Measurements from ENCODE around the gene CPPED1. TPM values are rescaled to one million over a fixed set of nuclear protein-coding genes. Genes with fewer than 3 reads are reported as not detected.
A peak's percentile ranks its signal among the peaks of the same experiment; 100 is the strongest.

Gene CPPED1
- total and polyA plus RNA-seq, 2 donors (not counting 1 experiment from before 2014, with no cell fraction given) = 7.4 to 19.8 TPM

DNA sequence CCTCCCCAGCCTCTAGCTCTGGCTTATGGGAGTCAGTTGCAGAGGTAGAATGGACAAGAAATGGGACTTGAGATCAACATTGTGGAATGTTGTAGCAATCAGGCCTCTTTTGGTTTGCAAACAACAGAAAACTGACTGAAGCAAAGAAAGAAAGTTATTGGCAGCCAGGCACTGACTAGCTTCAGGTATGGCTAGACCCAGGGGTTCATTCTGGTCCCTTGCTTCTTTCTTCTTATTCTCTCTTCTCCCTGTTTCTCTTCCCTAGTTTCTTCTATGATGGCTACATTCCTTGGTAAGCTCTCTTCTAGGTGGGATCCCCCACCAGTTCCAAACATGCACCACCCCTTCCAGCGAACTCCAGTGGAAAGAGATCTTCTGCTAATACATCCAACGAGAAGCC, 154.3 kb downstream of the CPPED1 start:
- H3K4me2 ChIP-seq (ENCODE audit: extremely low read depth, insufficient read depth, low read length) = no peak overlapping the region
- no peak for DNase-seq (ENCODE audit: low read depth in 2 of 2)
- H3K9me3 ChIP-seq (ENCODE audit: control insufficient read depth, insufficient read depth, low read depth, low read length) = no peaks in the 10 kb centered on the region
- no peaks in the 10 kb centered on the region for H3K4me1 ChIP-seq (ENCODE audit: control insufficient read depth, extremely low read depth, insufficient read depth, low read length)
- H2AFZ ChIP-seq (ENCODE audit: low read length) = no peak overlapping the region
- H3K27me3 ChIP-seq (ENCODE audit: control insufficient read depth, insufficient read depth, low read length) = no peaks in the 10 kb centered on the region
- no peaks in the 10 kb centered on the region for H4K20me1 ChIP-seq (ENCODE audit: control insufficient read depth, extremely low read depth, insufficient read depth, low read length)
- H3K4me3 ChIP-seq (replicated peaks in 1 of 4; ENCODE audit: control extremely low read depth in 1 of 4, insufficient read depth in 1 of 4, low read depth in 3 of 4, low read length in 4 of 4) = no peak overlapping the region
- no peak overlapping the region for H3K27ac ChIP-seq (ENCODE audit: insufficient read depth, low read length)
- H3K9ac ChIP-seq (ENCODE audit: insufficient read depth, low read length) = no peak overlapping the region
- TF ChIP-seq CTCF (conservative IDR thresholded peaks at IDR 0.05 in 1 of 2, IDR thresholded peaks at IDR 0.05 in 1 of 2; ENCODE audit: low read depth in 1 of 2, low read length in 2 of 2) (no peak), EZH2 (IDR thresholded peaks at IDR 0.05; ENCODE audit: low read length, missing control alignments) (no peak)
- H3K79me2 ChIP-seq (ENCODE audit: control insufficient read depth, insufficient read depth, low read length) = no peaks in the 10 kb centered on the region
- H3K36me3 ChIP-seq (ENCODE audit: control insufficient read depth, insufficient read depth, low read length) = no peaks in the 10 kb centered on the region

- Histone ChIP-seq H3K4me2 (ENCODE audit: extremely low read depth, insufficient read depth, low read length) (no peak overlapping the region), H3K27ac (ENCODE audit: insufficient read depth, low read length) (no peak overlapping the region), H3K9ac (ENCODE audit: insufficient read depth, low read length) (no peak overlapping the region), H3K36me3 (ENCODE audit: control insufficient read depth, insufficient read depth, low read length) (no peaks in the 10 kb centered on the region), H3K4me1 (ENCODE audit: control insufficient read depth, extremely low read depth, insufficient read depth, low read length) (no peaks in the 10 kb centered on the region), H4K20me1 (ENCODE audit: control insufficient read depth, extremely low read depth, insufficient read depth, low read length) (no peaks in the 10 kb centered on the region), H3K27me3 (ENCODE audit: control insufficient read depth, insufficient read depth, low read length) (no peaks in the 10 kb centered on the region), H2AFZ (ENCODE audit: low read length) (no peak overlapping the region), H3K4me3 (replicated peaks in 1 of 4; ENCODE audit: control extremely low read depth in 1 of 4, insufficient read depth in 1 of 4, low read depth in 3 of 4, low read length in 4 of 4) (no peak overlapping the region), H3K79me2 (ENCODE audit: control insufficient read depth, insufficient read depth, low read length) (no peaks in the 10 kb centered on the region), H3K9me3 (ENCODE audit: control insufficient read depth, insufficient read depth, low read depth, low read length) (no peaks in the 10 kb centered on the region)
- no peak for TF ChIP-seq EZH2 (IDR thresholded peaks at IDR 0.05; ENCODE audit: low read length, missing control alignments)
- no peak for TF ChIP-seq CTCF (conservative IDR thresholded peaks at IDR 0.05 in 1 of 2, IDR thresholded peaks at IDR 0.05 in 1 of 2; ENCODE audit: low read depth in 1 of 2, low read length in 2 of 2)
- DNase-seq (ENCODE audit: low read depth in 2 of 2) = peak in 1 of 2 donors; percentile 10
Measured at GRCh38 chr16:12646490-12647274, 157.0 kb downstream of the CPPED1 start.

- no peak for TF ChIP-seq CTCF (conservative IDR thresholded peaks at IDR 0.05 in 1 of 2, IDR thresholded peaks at IDR 0.05 in 1 of 2; ENCODE audit: low read depth in 1 of 2, low read length in 2 of 2)
- no peak for TF ChIP-seq EZH2 (IDR thresholded peaks at IDR 0.05; ENCODE audit: low read length, missing control alignments)
- Histone ChIP-seq H3K36me3 (ENCODE audit: control insufficient read depth, insufficient read depth, low read length) (no peaks in the 10 kb centered on the region), H3K9me3 (ENCODE audit: control insufficient read depth, insufficient read depth, low read depth, low read length) (no peaks in the 10 kb centered on the region), H2AFZ (ENCODE audit: low read length) (no peak overlapping the region), H3K4me3 (replicated peaks in 1 of 4; ENCODE audit: control extremely low read depth in 1 of 4, insufficient read depth in 1 of 4, low read depth in 3 of 4, low read length in 4 of 4) (no peak overlapping the region), H3K27ac (ENCODE audit: insufficient read depth, low read length) (no peak overlapping the region), H4K20me1 (ENCODE audit: control insufficient read depth, extremely low read depth, insufficient read depth, low read length) (no peaks in the 10 kb centered on the region), H3K27me3 (ENCODE audit: control insufficient read depth, insufficient read depth, low read length) (no peaks in the 10 kb centered on the region), H3K4me2 (ENCODE audit: extremely low read depth, insufficient read depth, low read length) (no peak overlapping the region), H3K9ac (ENCODE audit: insufficient read depth, low read length) (no peak overlapping the region), H3K79me2 (ENCODE audit: control insufficient read depth, insufficient read depth, low read length) (no peaks in the 10 kb centered on the region), H3K4me1 (ENCODE audit: control insufficient read depth, extremely low read depth, insufficient read depth, low read length) (no peaks in the 10 kb centered on the region)
- no peak for DNase-seq (ENCODE audit: low read depth in 2 of 2)
Measured at GRCh38 chr16:12646098-12646489, 157.6 kb downstream of the CPPED1 start.

All from fibroblast of lung (primary cell).